KOPT-K1 (cell line): Measurements from ENCODE around the gene PUS10.

Experiments used
- H3K27ac ChIP-seq: fragments of 200-600 bp; sonication (generic); 2 replicates; pipeline ENCODE4 v1.5.1; 2016; ENCODE audit warnings: antibody characterized with exemption, mild to moderate bottlenecking, low read depth, low read length; ENCODE audit not compliant: poor library complexity, severe bottlenecking
- H3K36me3 ChIP-seq: fragments of 200-600 bp; sonication (generic); 2 replicates; pipeline ENCODE4 v1.5.1; 2017; ENCODE audit warnings: antibody characterized with exemption, mild to moderate bottlenecking, low read length, moderate library complexity; ENCODE audit not compliant: insufficient read depth
- H3K9me3 ChIP-seq: fragments of 200-600 bp; sonication (generic); 2 replicates; pipeline ENCODE4 v1.5.1; 2017; ENCODE audit warnings: antibody characterized with exemption, low read length, mild to moderate bottlenecking; ENCODE audit not compliant: insufficient read depth, poor library complexity, severe bottlenecking

Gene PUS10

DNA sequence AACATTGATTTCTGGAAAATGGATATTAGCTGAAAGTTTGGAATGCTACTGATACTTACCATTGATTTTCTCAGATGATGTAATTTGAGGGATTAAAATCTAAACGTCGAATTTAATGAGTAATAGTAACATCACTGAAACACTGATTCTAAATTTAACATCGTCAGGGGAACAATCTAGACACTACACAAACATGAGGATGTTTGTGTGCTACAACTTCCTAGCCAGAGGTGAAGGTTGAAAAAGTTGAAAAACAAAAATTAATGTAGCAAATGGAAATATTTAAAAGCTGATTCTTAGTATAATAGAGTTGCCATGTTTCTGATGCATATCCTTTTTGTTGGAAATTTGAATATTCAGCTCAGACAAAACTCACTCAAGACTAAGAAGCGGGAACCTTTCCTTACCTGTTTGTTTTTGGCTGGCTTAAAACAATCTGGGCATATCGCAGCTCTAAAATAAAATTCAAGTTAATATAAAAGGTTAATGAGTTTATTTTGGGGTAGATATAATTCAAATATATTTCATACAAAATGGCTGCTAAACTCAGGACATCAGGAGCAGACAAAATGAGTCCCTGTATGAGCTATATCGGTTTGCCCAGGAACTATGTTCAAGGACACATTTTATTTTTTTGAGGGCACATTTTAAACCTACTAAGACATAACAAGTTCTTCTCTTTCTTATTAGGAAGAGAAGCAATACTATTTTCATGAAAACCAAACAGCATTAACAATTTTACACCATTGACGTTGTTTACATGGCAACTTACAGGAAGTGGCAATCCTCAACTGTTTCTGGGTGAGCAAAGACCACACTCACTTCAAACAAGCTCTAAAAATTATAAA, 53.2 kb downstream of the PUS10 start:
- Histone ChIP-seq H3K9me3 (peaks cover 8% of the 10 kb centered on the region), H3K27ac (peak overlapping the region; percentile 78), H3K36me3 (no peaks in the 10 kb centered on the region)

- Histone ChIP-seq H3K27ac (no peak overlapping the region), H3K36me3 (no peaks in the 10 kb centered on the region)
Observed at GRCh38 chr2:60963190-60963589, 54.9 kb downstream of the PUS10 start.

GRCh38 chr2:60962528-60962927, 55.5 kb downstream of the PUS10 start:
- Histone ChIP-seq H3K9me3 (peaks cover 8% of the 10 kb centered on the region), H3K36me3 (no peaks in the 10 kb centered on the region), H3K27ac (no peak overlapping the region)

More at GRCh38 chr2:60963190-60963589, 54.9 kb downstream of the PUS10 start:
- H3K9me3 ChIP-seq = peaks cover 8% of the 10 kb centered on the region

DNA sequence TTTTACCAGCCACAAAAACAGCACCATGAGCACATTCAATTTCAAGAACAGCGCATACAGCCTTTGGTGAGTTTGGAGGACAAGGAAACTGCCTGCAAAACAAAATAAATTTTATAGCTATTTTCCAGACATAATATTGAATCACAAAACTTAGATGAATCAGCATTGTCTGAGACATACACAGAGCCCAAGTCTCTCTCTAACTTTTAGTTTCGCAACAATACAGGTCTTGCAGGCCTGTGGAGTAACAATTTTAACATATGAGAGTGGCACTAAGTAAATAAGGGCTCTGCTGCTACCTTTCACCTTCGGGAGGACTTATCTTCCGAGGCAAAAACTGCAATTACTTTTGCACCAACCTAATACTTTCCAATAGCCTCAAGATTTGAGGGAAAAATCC, 56.6 kb downstream of the PUS10 start:
- Histone ChIP-seq H3K9me3 (peaks cover 8% of the 10 kb centered on the region), H3K27ac (no peak overlapping the region), H3K36me3 (no peaks in the 10 kb centered on the region)

DNA sequence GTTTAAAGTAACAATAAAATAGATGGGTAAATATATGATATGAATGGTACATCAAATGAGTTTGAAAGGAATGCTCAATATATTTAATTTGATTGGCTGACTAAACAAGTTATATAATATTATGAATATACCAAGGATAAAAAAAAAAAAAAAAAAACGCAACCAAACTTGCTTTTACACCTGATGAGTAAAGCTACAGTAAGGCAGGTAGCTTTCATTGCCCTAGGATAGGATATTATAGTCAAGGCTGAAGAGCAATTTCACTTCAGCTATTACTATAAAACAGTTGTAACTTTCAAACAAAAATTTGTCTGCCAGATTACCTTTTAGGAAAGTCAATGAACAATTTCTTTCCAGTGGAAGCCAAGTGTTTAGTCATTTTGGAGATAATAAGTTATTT, 57.3 kb downstream of the PUS10 start:
- H3K36me3 ChIP-seq = no peaks in the 10 kb centered on the region
- no peak overlapping the region for H3K27ac ChIP-seq
- peaks cover 8% of the 10 kb centered on the region for H3K9me3 ChIP-seq

- H3K36me3 ChIP-seq = no peaks in the 10 kb centered on the region; the same call in 1 of the 2 replicates
- H3K27ac ChIP-seq = no peak overlapping the region
- peaks cover 4% of the 10 kb centered on the region for H3K9me3 ChIP-seq
Observed at GRCh38 chr2:60959501-60959900, 58.6 kb downstream of the PUS10 start.

DNA sequence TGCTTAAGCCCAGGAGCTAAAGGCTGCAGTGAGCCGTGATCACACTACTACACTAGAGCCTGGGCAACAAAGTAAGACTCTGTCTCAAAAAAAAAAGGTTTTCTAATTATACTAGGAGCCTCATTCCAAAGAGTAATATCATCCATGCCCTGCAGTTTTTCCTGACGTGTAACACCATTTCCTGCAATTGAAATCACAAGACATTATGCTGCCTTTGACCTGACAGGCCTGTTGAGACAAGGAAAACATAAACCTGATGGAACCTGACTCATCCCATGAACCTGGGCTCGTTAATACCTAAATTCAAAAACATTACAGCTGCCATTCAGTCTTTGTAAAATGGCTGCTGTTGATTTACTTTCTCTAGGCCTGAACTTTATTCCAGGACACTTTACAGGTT, 59.3 kb downstream of the PUS10 start:
- Histone ChIP-seq H3K27ac (no peak overlapping the region), H3K9me3 (no peaks in the 10 kb centered on the region), H3K36me3 (peaks cover 5% of the 10 kb centered on the region)

DNA sequence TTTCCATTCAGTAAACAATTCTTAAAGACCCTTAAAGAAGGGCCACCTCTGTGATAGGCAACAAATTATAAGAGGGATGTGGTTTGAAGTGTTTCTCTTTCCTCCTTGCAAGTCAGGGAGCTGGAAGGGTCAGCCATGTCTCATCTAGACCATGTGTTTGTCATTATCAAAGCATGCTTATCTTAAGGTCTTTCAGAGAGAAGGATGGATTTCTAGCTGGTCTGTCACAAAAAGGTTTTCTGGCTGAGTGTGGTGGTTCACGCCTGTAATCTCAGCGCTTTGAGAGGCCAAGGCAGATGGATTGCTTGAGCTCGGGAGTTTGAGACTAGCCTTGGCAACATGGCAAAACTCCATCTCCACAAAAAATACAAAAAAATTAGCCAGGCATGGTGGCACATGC, 59.7 kb downstream of the PUS10 start:
- H3K36me3 ChIP-seq = peaks cover 8% of the 10 kb centered on the region
- no peaks in the 10 kb centered on the region for H3K9me3 ChIP-seq
- no peak overlapping the region for H3K27ac ChIP-seq

- Histone ChIP-seq H3K27ac (no peak overlapping the region), H3K9me3 (no peaks in the 10 kb centered on the region), H3K36me3 (peaks cover 15% of the 10 kb centered on the region)
Observed at GRCh38 chr2:60957643-60958042, 60.4 kb downstream of the PUS10 start.

DNA sequence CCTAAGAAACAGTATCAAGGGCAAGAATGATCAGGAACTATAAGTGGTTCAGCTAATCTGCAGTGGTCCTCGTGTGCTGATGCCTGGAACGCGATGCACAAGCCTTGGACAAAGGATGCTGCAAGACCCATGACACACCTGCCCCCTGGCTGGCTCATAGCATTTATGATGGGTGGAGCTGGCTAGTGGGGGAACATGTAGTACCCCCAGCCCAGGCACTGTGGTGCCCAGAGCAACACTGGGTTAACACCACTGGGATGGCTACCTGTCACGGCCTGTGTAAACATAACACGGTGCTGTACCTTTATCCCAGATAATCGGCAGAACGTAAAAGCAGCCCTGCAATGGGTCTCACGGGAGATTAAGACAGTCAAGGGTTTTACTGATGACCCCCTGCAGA, 60.8 kb downstream of the PUS10 start:
- Histone ChIP-seq H3K36me3 (peaks cover 15% of the 10 kb centered on the region), H3K9me3 (no peaks in the 10 kb centered on the region), H3K27ac (no peak overlapping the region)

DNA sequence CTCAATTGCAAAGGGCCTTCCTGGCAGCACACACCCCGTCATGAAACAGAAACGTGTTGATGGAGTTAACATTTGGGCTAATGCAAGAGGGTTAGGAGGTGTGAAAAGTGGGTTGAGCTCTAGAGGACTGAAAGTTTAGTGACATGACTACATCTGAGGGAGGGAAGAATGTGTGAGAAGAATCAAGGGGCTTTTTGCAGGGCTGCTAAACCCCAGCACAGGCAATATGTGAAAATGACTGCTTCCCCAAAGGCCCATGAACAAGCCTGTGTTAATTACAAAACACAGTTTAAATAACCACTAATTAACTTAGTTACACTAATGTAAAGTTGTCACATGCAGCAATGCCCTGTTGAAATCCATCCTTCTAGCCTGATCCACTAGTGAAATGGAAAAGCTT, 63.9 kb downstream of the PUS10 start:
- no peak overlapping the region for H3K27ac ChIP-seq
- H3K36me3 ChIP-seq = peaks cover 15% of the 10 kb centered on the region
- H3K9me3 ChIP-seq = no peaks in the 10 kb centered on the region

DNA sequence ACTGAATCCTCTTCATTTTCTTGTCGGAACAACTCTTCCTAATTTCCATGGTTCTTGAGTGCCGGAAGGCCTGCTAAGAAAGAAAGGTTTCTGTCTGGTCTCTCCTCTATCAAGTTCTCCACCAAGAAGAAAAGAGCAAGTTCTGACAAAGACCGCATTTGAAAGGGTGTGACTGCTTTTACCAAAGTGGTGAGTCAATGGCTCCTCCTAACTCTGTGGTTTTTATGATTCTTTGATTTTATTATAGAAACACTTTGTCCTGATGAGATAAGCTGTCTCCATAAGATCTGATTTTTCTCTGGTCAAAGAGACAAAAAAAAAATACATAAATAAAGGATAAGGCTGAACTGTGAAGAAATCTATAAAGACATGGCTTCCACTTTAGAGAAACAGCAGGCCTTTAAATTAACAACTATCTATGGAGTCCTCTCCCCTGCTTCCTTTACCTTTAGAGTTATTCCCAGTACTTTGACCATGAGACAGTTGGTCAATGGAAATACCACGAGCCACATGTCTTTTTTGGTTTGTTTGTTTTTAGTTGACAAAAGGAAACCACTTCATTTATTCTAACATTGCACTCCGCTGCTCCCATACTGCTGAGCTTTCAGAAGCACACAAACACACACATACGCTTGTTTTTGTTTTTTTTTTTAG, 69.0 kb downstream of the PUS10 start:
- Histone ChIP-seq H3K9me3 (peaks cover 3% of the 10 kb centered on the region), H3K36me3 (peaks cover 16% of the 10 kb centered on the region), H3K27ac (no peak overlapping the region)

DNA sequence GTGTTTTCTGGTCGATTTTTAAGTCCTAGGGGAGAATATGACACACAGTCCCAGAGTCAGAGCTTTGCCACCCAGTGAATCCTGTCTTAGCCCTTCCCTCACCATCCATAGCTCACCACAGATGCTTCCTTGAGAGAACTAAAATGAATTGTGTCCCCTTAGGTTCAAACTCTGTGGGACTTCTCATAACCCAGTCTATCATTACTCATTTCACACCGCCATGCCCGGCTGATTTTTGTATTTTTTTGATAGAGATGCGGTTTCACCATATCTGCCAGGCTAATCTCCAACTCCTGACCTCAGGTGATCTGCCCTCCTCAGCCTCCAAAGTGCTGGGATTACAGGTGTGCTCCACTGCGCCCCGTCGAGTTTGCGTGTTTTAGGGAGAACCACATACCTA, 69.9 kb downstream of the PUS10 start:
- H3K36me3 ChIP-seq = peaks cover 9% of the 10 kb centered on the region
- no peak overlapping the region for H3K27ac ChIP-seq
- peaks cover 3% of the 10 kb centered on the region for H3K9me3 ChIP-seq

DNA sequence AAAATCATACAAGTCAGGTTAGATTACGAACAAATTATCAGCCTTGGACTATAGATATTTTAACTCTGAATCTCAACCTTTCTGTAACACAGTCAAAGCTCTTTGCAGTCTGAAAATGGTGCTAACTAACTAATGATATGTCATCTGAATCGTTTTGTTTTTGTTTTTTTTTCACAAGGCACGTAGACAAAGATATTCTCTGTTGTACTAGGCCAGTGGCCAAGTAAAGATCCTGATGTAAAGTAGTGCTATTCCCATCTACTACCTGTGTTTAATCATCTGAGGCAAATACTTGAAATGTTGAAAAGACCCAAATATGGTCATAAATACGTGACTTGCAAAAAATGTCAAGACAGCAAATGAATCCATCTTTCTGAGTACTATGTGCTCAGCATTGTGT, 71.0 kb downstream of the PUS10 start:
- H3K36me3 ChIP-seq = peaks cover 3% of the 10 kb centered on the region
- no peak overlapping the region for H3K27ac ChIP-seq
- peaks cover 3% of the 10 kb centered on the region for H3K9me3 ChIP-seq

- Histone ChIP-seq H3K36me3 (peaks cover 3% of the 10 kb centered on the region), H3K27ac (no peak overlapping the region), H3K9me3 (peaks cover 3% of the 10 kb centered on the region)
Observed at GRCh38 chr2:60945341-60945740, 72.7 kb downstream of the PUS10 start.

- no peaks in the 10 kb centered on the region for H3K9me3 ChIP-seq
- no peak overlapping the region for H3K27ac ChIP-seq
- H3K36me3 ChIP-seq = peaks cover 9% of the 10 kb centered on the region; the same call in 1 of the 2 replicates
Observed at GRCh38 chr2:60939622-60940021, 78.4 kb downstream of the PUS10 start.
